ENCODE measurements around the gene KRT71. TPM values are rescaled to one million over a fixed set of nuclear protein-coding genes. Genes with fewer than 3 reads are reported as not detected.

The KRT71 gene
- total RNA-seq, 2 experiments from 2014 or later: not detected

DNA sequence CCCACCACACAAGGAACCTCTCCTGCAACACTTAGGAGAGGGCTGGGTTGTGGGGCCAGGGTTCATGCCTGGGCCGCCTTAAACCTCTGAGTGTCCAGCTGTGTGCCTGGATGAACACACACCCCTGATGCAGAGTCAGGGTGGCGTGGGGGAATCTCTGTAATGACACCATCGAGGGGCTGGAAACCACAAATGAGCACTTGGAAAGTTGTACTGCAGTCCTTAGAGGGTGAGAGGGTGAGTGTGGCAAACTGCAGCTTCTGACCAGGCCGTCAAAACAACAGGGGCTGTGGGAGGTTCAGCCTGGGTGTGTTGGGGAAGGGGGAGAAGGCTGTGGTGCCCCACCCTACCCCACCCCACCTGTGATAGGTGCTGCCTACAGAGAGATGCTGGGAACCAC lies 20.3 kb downstream of the KRT71 start:
- ATAC-seq (no peak), DNase-seq (no peak)
- Mint-ChIP-seq H3K27ac (no peak overlapping the region), H3K4me1 (ENCODE audit: low read depth) (no peaks in the 10 kb centered on the region), H3K9me3 (no peaks in the 10 kb centered on the region), H3K36me3 (ENCODE audit: low read depth) (no peaks in the 10 kb centered on the region), H3K27me3 (no peaks in the 10 kb centered on the region), H3K4me3 (no peak overlapping the region)
- intact Hi-C loops (cut with micrococcal nuclease): no loop called here
- TF ChIP-seq, protein P1, sequence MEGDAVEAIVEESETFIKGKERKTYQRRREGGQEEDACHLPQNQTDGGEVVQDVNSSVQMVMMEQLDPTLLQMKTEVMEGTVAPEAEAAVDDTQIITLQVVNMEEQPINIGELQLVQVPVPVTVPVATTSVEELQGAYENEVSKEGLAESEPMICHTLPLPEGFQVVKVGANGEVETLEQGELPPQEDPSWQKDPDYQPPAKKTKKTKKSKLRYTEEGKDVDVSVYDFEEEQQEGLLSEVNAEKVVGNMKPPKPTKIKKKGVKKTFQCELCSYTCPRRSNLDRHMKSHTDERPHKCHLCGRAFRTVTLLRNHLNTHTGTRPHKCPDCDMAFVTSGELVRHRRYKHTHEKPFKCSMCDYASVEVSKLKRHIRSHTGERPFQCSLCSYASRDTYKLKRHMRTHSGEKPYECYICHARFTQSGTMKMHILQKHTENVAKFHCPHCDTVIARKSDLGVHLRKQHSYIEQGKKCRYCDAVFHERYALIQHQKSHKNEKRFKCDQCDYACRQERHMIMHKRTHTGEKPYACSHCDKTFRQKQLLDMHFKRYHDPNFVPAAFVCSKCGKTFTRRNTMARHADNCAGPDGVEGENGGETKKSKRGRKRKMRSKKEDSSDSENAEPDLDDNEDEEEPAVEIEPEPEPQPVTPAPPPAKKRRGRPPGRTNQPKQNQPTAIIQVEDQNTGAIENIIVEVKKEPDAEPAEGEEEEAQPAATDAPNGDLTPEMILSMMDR (IDR thresholded peaks at IDR 0.05): no peak
- POLR2A ChIA-PET: no interaction called here
- CTCF ChIA-PET: interaction anchor here (0.8 kb wide), 1 partner anchor 137 kb away, joined by 3 read pairs; no protein-coding TSS in a partner anchor

DNA sequence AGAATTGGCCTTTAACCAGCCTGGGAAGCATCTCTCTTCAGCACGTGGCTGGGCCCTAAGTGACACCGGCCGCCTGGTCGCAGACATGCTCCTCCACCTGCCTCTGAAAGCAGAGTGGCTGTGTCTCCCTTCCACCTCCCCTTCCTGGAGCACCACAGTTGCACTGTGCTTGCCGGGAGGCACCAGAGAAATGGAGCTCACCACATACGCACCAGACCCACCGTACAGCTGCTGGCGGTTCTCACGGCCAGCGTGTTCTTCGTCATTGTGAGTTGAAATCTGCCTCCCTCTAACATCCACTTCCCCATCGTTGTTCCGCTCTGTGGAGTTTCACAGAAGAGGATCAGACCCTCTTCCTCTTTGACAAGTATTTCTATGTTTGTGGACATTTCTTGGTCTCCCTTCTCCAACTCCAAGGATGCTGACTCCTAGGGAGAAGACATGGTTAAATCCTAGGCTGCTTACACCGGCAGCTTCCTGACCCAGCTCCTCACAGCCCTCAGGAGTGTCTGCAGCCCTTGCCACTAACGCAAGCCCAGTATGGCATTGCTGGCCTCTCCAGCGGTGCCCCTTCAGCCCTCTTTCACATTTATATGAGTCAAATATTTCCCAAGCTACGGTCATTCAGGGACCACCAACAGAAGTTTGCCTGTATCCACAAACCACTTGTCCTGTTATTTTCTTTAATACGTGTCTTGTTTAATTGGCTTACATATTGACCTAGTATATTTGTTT lies 21.2 kb downstream of the KRT71 start:
- Mint-ChIP-seq H3K27ac (no peak overlapping the region), H3K9me3 (no peaks in the 10 kb centered on the region), H3K36me3 (ENCODE audit: low read depth) (no peaks in the 10 kb centered on the region), H3K4me1 (ENCODE audit: low read depth) (peaks cover 1% of the 10 kb centered on the region), H3K4me3 (no peak overlapping the region), H3K27me3 (no peaks in the 10 kb centered on the region)
- ChIA-PET CTCF (interaction anchor here (0.8 kb wide), 1 partner anchor 136 kb away, joined by 3 read pairs; no protein-coding TSS in a partner anchor), POLR2A (no interaction called here)
- ATAC-seq (no peak), DNase-seq (no peak)
- TF ChIP-seq, protein P1 (IDR thresholded peaks at IDR 0.05): no peak
- intact Hi-C loops (cut with micrococcal nuclease): no loop called here

DNA sequence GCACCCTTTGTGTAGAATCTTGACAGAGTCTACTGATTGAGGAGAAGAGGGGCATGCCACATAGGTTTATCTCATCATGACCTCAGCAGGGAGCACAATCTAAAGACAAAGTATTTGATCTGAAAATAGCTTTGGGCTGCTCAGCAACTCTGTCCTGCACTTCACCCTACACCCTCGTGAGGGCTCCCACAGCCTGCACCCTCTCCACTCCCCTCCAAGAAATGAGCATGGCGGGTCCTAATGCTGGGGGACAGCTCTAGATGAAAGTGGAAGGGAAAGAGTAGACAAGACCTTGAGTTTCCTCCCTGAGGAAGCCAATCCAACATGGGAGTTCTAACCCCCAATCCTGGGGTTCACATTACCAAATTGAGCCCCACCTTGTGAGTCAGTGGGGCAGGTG lies 22.0 kb downstream of the KRT71 start:
- no peak for DNase-seq
- intact Hi-C loops (cut with micrococcal nuclease): no loop called here
- H3K27ac Mint-ChIP-seq: no peak overlapping the region

DNA sequence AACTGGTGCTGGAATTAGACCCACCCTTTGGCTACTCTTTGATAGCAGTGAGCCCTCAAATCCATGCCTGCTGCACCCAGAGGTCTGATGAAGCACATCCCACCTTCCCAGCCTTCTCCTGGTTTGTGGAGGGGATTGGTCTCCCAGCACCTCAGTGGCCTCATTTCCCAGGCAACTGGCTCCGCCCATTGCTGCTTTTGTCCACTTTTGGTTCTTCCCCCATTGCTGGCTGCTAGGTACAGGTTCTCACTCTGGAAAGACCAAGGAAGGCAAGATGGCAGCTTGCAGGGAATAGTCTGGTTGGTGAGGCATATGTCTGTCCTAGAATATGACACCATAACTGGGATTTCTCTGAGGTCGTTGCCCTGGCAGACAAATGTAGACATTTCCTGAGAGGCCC lies 22.6 kb downstream of the KRT71 start:
- ChIA-PET CTCF (no interaction called here), POLR2A (no interaction called here)
- no peaks in the 10 kb centered on the region for H3K36me3 Mint-ChIP-seq (ENCODE audit: low read depth)
- intact Hi-C loops (cut with micrococcal nuclease): no loop called here
- no peak overlapping the region for H3K27ac Mint-ChIP-seq
- no peaks in the 10 kb centered on the region for H3K9me3 Mint-ChIP-seq
- H3K27me3 Mint-ChIP-seq: no peaks in the 10 kb centered on the region
- peaks cover 5% of the 10 kb centered on the region for H3K4me1 Mint-ChIP-seq (ENCODE audit: low read depth)
- no peak for DNase-seq
- TF ChIP-seq, protein P1 (IDR thresholded peaks at IDR 0.05): no peak
- ATAC-seq: no peak
- no peak overlapping the region for H3K4me3 Mint-ChIP-seq

More for the DNA sequence above, 22.0 kb downstream of the KRT71 start:
- H3K27me3 Mint-ChIP-seq: no peaks in the 10 kb centered on the region
- POLR2A ChIA-PET: no interaction called here
- H3K4me3 Mint-ChIP-seq: no peak overlapping the region
- TF ChIP-seq, protein P1 (IDR thresholded peaks at IDR 0.05): no peak
- ATAC-seq: no peak
- CTCF ChIA-PET: no interaction called here
- H3K36me3 Mint-ChIP-seq (ENCODE audit: low read depth): no peaks in the 10 kb centered on the region
- peaks cover 5% of the 10 kb centered on the region for H3K4me1 Mint-ChIP-seq (ENCODE audit: low read depth)
- H3K9me3 Mint-ChIP-seq: no peaks in the 10 kb centered on the region

DNA sequence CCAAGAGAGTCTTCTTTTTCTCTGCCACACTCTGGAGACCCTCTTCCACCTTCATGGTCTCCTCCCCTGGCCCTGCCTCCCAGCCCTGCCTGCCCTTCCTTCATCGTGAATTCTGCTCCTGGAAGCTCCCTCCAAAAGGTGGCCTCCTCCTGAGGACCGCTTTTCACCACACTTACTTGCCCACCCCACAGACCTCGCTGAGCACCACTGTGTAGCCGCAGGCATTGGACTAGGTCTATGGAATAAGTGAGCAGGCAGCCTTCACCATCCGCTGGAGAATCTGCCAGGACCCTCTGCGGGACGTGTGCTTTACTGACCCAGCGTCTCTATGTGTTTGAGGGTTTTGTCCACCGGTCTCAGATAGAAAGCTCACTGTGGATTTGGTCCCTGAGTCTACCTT lies 23.1 kb downstream of the KRT71 start:
- no peaks in the 10 kb centered on the region for H3K9me3 Mint-ChIP-seq
- H3K4me1 Mint-ChIP-seq (ENCODE audit: low read depth): peaks cover 5% of the 10 kb centered on the region
- H3K27me3 Mint-ChIP-seq: no peaks in the 10 kb centered on the region
- DNase-seq (no peak), ATAC-seq (no peak)
- H3K36me3 Mint-ChIP-seq (ENCODE audit: low read depth): no peaks in the 10 kb centered on the region
- H3K4me3 Mint-ChIP-seq: no peak overlapping the region
- TF ChIP-seq, protein P1 (IDR thresholded peaks at IDR 0.05): no peak
- CTCF ChIA-PET: no interaction called here
- intact Hi-C loops (cut with micrococcal nuclease): no loop called here
- POLR2A ChIA-PET: no interaction called here
- no peak overlapping the region for H3K27ac Mint-ChIP-seq

Measured in activated CD8-positive, alpha-beta T cell treated with anti-CD3 and anti-CD28 coated beads for 36 hours (primary cell).